PFSK-1 (cell line): ENCODE data around the gene CCL8.

ENCODE experiments used
- POLR2AphosphoS5 ChIP-seq: IDR thresholded peaks from 2 replicates; pipeline ENCODE4 v1.6.1; 2012; ENCODE audit warnings: low read depth, mild to moderate bottlenecking, control low read depth, low read length, moderate library complexity
- SIN3A ChIP-seq: IDR thresholded peaks from 2 replicates; pipeline ENCODE4 v1.6.1; 2012; ENCODE audit warnings: mild to moderate bottlenecking, low read length, moderate library complexity, borderline replicate concordance; ENCODE audit not compliant: insufficient read depth
- TAF1 ChIP-seq: IDR thresholded peaks from 2 replicates; pipeline ENCODE4 v1.6.1; 2012; ENCODE audit warnings: low read length, control low read depth, borderline replicate concordance; ENCODE audit not compliant: insufficient read depth

GRCh38 chr17:34308371-34308770 is 10.9 kb upstream of the CCL8 start:
- TF ChIP-seq TAF1 (no peak), SIN3A (no peak), POLR2AphosphoS5 (no peak)
